Left ventricle myocardium inferior (tissue), 1 donor: ENCODE data around the gene CSMD2. TPM values are rescaled to one million over a fixed set of nuclear protein-coding genes. Genes with fewer than 3 reads are reported as not detected.
"Not testable (repeated sequence)": the region's sequence is repeated elsewhere in the genome, so short reads cannot be mapped to it uniquely, and the experiment has no call there.

ENCODE experiments used
- DNase-seq: peaks from one replicate; pipeline ENCODE4 v3.0.0-alpha.2; 2020
- H3K27ac ChIP-seq: fragments of 200-600 bp; replicated peaks from 2 replicates; pipeline ENCODE4 v1.8.0; 2021
- H3K27me3 ChIP-seq: fragments of 200-600 bp; 2 replicates; pipeline ENCODE4 v1.8.0; 2021; ENCODE audit warnings: low read depth
- H3K36me3 ChIP-seq: fragments of 200-600 bp; 2 replicates; pipeline ENCODE4 v1.8.0; 2021
- H3K4me1 ChIP-seq: fragments of 200-600 bp; 2 replicates; pipeline ENCODE4 v1.8.0; 2021
- H3K4me3 ChIP-seq: fragments of 200-600 bp; 2 replicates; pipeline ENCODE4 v1.8.0; 2021; ENCODE audit warnings: mild to moderate bottlenecking, moderate library complexity
- H3K9me3 ChIP-seq: fragments of 200-600 bp; replicated peaks from 2 replicates; pipeline ENCODE4 v1.8.0; 2021
- CTCF ChIP-seq: fragments of 200-600 bp; IDR thresholded peaks from 2 replicates; pipeline ENCODE4 v1.8.0; 2021; ENCODE audit warnings: antibody characterized with exemption, mild to moderate bottlenecking, borderline replicate concordance
- intact Hi-C: fragments of 100-400 bp; cut with micrococcal nuclease; formaldehyde crosslinking; loops from one replicate; pipeline ENCODE4 v1.11.0; 2022
- total RNA-seq: library from RNA; stranded (reverse); fragmentation: NEBNext Ultra II Directional; extraction: Animal tissue kit (Norgen Biotek cat#: 25700); gene quantifications from one replicate; pipeline ENCODE4 v1.2.1, GENCODE V29; 2021
- donor health status: DM: no; HTN: yes; CAD: no; lungs with severe emphysema.

The CSMD2 gene
- total RNA-seq, 1 donor from 2014 or later: 0.14 TPM

- Histone ChIP-seq H3K27ac (no peak overlapping the region), H3K9me3 (no peaks in the 10 kb centered on the region), H3K36me3 (no peaks in the 10 kb centered on the region), H3K4me3 (no peak overlapping the region), H3K4me1 (no peaks in the 10 kb centered on the region), H3K27me3 (peaks cover 14% of the 10 kb centered on the region)
- no peak for DNase-seq
- TF ChIP-seq CTCF: no peak
- intact Hi-C loops: no loop called here
These were observed 78.5 kb downstream of the CSMD2 start for GRCh38 chr1:34086561-34086960.

GRCh38 chr1:34083974-34084373, 81.1 kb downstream of the CSMD2 start:
- no peaks in the 10 kb centered on the region for H3K27me3 ChIP-seq
- no peak for TF ChIP-seq CTCF
- H3K36me3 ChIP-seq: no peaks in the 10 kb centered on the region
- H3K27ac ChIP-seq: no peak overlapping the region
- no peak overlapping the region for H3K4me3 ChIP-seq
- intact Hi-C loops: no loop called here
- H3K9me3 ChIP-seq: peaks cover 18% of the 10 kb centered on the region
- no peak for DNase-seq
- no peaks in the 10 kb centered on the region for H3K4me1 ChIP-seq

- H3K4me1 ChIP-seq, intact Hi-C loops, DNase-seq, H3K27me3 ChIP-seq, H3K4me3 ChIP-seq, H3K27ac ChIP-seq, H3K36me3 ChIP-seq: not testable (repeated sequence)
- H3K9me3 ChIP-seq: peaks cover 21% of the 10 kb centered on the region
These were observed 82.9 kb downstream of the CSMD2 start for GRCh38 chr1:34082085-34082670.

- intact Hi-C loops: no loop called here
- H3K9me3 ChIP-seq: peaks cover 21% of the 10 kb centered on the region
- no peak overlapping the region for H3K4me3 ChIP-seq
- H3K27ac ChIP-seq: no peak overlapping the region
- no peak for TF ChIP-seq CTCF
- no peaks in the 10 kb centered on the region for H3K4me1 ChIP-seq
- H3K27me3 ChIP-seq: peaks cover 5% of the 10 kb centered on the region
- no peak for DNase-seq
- H3K36me3 ChIP-seq: no peaks in the 10 kb centered on the region
These were observed 86.6 kb downstream of the CSMD2 start for GRCh38 chr1:34078383-34078782.

GRCh38 chr1:34075576-34075975, 89.5 kb downstream of the CSMD2 start:
- Histone ChIP-seq H3K4me3 (no peak overlapping the region), H3K4me1 (no peaks in the 10 kb centered on the region), H3K36me3 (no peaks in the 10 kb centered on the region), H3K27ac (no peak overlapping the region), H3K27me3 (peaks cover 22% of the 10 kb centered on the region), H3K9me3 (peaks cover 17% of the 10 kb centered on the region)
- no peak for DNase-seq
- intact Hi-C loops: no loop called here
- TF ChIP-seq CTCF: no peak

GRCh38 chr1:34073028-34073695, 91.9 kb downstream of the CSMD2 start:
- H3K27me3 ChIP-seq: peaks cover 29% of the 10 kb centered on the region
- no peaks in the 10 kb centered on the region for H3K36me3 ChIP-seq
- no peaks in the 10 kb centered on the region for H3K4me1 ChIP-seq
- H3K4me3 ChIP-seq: no peak overlapping the region
- H3K27ac ChIP-seq: no peak overlapping the region
- TF ChIP-seq CTCF: no peak
- intact Hi-C loops: no loop called here
- no peaks in the 10 kb centered on the region for H3K9me3 ChIP-seq
- no peak for DNase-seq
